ENCODE data around the gene COL1A1. TPM values are rescaled to one million over a fixed set of nuclear protein-coding genes. Genes with fewer than 3 reads are reported as not detected.

The COL1A1 gene
- total RNA-seq, 1 experiment from 2014 or later = 5.5 TPM

DNA sequence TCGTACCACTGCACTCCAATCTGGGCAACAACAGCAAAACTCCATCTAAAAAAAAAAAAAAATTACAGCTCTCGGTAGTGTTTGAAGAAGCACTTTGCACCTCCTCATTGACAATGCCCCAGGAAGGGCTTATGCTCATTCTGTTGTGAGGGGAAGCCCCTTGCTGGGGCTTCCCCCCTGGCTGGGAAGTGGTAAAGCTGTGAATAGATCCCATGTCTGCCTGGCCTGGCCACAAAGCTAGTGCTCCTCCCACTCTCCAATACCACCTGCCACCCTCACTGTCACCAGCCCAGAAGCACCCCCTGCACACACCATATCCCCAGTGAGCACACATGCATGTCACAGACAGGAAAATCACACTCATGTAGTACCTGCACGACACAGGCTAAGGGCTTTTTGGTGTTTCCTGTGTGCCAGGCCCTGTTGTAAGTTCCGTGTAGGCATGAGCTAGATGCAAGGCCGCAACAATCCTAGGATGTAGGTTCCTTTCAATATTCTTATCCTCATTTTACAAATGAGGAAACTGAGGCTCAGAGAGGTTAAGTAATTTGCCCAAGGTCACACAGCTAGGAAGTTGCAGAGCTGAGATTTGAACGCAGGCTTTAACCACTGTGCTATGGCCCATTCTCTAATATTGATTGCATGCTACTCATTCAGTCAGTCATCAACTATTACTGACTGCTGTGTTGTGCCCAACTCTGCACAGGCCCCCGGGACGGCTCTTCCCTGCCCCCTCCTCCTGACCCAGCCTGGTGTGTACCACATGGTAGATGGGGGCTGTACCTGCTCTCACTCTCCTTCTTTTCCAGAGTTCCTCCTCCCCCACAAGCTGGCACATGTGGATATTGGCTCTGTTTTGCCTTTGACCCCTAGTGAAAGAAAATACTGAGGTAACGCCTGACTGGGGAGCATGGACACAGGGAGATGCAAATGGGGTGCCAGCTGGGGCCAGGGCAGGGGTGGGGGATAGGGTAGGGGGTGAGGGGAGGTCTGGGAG is 11.9 kb upstream of the COL1A1 start:
- H3K4me3 Mint-ChIP-seq (ENCODE audit: low read depth, unreplicated experiment) = no peak overlapping the region

DNA sequence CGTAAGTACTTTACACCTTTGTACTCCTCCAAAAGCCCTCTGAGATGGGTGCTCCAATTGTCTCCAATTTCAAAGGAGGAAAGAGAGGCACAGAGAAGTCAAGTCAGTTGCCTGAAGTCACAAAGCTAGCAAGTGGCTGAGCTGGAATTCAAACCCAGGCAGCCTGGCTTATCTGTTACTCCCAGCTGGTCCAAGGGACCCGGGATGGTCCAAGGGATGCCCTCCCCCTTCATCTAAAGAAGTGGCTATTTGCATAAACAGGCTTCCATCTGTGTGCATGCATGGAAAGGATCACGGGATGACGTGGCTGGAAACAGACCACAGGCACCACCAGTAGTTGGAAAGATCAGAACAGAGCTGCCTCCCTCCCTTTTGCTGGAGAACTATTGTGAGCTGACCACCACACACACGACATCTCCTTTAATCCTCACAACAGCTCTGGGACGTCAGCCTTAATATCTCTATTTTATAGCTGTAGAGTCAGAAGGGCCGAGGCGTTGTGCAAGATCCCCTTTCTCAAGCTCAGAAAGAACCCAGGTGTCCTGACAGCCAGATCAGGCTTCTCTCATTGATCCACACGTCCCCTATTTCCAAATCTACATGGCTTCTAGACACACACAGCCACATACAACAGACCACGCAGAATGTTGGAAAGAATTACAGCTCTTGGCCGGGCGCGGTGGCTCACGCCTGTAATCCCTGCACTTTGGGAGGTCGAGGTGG is 10.9 kb upstream of the COL1A1 start:
- no TSS peak for BruUV-seq (replicated peaks)
- Mint-ChIP-seq H3K4me3 (ENCODE audit: low read depth, unreplicated experiment) (no peak overlapping the region), H3K36me3 (ENCODE audit: insufficient read depth, unreplicated experiment) (no peaks in the 10 kb centered on the region), H3K4me1 (ENCODE audit: low read depth, unreplicated experiment) (peaks cover 27% of the 10 kb centered on the region), H3K27me3 (ENCODE audit: unreplicated experiment) (peaks cover 66% of the 10 kb centered on the region), H3K27ac (ENCODE audit: unreplicated experiment) (no peak overlapping the region), H3K9me3 (ENCODE audit: low read depth, unreplicated experiment) (no peaks in the 10 kb centered on the region)
- TF ChIP-seq, protein P1, sequence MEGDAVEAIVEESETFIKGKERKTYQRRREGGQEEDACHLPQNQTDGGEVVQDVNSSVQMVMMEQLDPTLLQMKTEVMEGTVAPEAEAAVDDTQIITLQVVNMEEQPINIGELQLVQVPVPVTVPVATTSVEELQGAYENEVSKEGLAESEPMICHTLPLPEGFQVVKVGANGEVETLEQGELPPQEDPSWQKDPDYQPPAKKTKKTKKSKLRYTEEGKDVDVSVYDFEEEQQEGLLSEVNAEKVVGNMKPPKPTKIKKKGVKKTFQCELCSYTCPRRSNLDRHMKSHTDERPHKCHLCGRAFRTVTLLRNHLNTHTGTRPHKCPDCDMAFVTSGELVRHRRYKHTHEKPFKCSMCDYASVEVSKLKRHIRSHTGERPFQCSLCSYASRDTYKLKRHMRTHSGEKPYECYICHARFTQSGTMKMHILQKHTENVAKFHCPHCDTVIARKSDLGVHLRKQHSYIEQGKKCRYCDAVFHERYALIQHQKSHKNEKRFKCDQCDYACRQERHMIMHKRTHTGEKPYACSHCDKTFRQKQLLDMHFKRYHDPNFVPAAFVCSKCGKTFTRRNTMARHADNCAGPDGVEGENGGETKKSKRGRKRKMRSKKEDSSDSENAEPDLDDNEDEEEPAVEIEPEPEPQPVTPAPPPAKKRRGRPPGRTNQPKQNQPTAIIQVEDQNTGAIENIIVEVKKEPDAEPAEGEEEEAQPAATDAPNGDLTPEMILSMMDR (IDR thresholded peaks at IDR 0.05; ENCODE audit: unreplicated experiment) = no peak
- DNase-seq = no peak
- CTCF ChIA-PET = interaction anchor here (1.0 to 1.9 kb wide), 4 partner anchors 9 to 55 kb away, joined by 3 to 9 read pairs (median 5); partner anchors contain the start of gene COL1A1
- intact Hi-C loops (cut with micrococcal nuclease; ENCODE audit: unreplicated experiment) = no loop called here

More for the DNA sequence above, 11.9 kb upstream of the COL1A1 start:
- Mint-ChIP-seq H3K4me1 (ENCODE audit: low read depth, unreplicated experiment) (peaks cover 36% of the 10 kb centered on the region), H3K27ac (ENCODE audit: unreplicated experiment) (no peak overlapping the region), H3K36me3 (ENCODE audit: insufficient read depth, unreplicated experiment) (no peaks in the 10 kb centered on the region), H3K9me3 (ENCODE audit: low read depth, unreplicated experiment) (no peaks in the 10 kb centered on the region), H3K27me3 (ENCODE audit: unreplicated experiment) (peaks cover 55% of the 10 kb centered on the region)
- TF ChIP-seq, protein P1 (IDR thresholded peaks at IDR 0.05; ENCODE audit: unreplicated experiment) = no peak
- intact Hi-C loops (cut with micrococcal nuclease; ENCODE audit: unreplicated experiment) = no loop called here
- BruUV-seq (replicated peaks) = no TSS peak
- DNase-seq = peak; percentile 38
- CTCF ChIA-PET = interaction anchor here (0.7 to 1.9 kb wide), 4 partner anchors 8 to 211 kb away, joined by 3 to 9 read pairs (median 5); partner anchors contain the start of gene COL1A1

DNA sequence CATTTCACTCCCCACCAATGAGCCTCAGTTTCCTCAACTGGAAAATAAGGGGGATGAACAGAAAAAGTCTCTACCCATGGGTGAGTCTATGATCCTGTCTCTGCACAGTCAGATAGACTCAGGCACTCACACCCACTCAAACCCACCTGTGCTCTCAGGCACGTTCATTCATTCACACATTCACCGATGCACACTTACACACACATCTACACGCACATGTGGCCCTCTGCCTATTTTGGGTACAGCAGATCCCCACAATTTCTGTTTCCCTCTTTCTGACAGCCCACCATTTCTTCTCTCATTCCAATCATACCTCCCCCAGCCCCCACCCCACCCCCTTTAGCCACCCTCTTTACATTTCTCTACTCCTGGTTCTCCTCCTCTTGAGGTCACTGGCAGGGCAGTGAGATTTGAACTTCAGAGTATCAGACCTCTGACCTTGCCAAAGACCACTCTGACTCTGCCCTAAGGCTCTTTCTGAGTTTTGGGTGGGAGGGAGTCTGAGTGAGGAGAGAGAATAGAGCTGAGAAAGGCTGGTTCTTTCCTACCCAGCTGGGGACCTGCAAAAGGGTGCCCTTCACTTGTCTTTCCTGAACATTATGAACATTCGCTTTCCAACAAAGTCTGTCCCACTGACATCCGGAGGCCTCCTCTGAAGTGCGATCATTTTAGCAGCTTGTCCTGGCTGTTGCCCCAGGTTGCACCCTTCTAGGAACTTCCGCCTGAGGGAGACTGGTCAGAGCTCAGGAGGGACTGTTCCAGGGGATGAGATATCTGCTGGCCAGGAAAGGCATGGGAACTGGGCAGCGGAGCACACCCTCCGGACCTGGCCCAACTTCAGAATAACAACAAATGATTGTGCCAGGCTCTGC is 10.1 kb upstream of the COL1A1 start:
- Mint-ChIP-seq H3K27me3 (ENCODE audit: unreplicated experiment) (peaks cover 74% of the 10 kb centered on the region), H3K27ac (ENCODE audit: unreplicated experiment) (no peak overlapping the region), H3K4me1 (ENCODE audit: low read depth, unreplicated experiment) (peaks cover 35% of the 10 kb centered on the region), H3K36me3 (ENCODE audit: insufficient read depth, unreplicated experiment) (no peaks in the 10 kb centered on the region), H3K4me3 (ENCODE audit: low read depth, unreplicated experiment) (peak overlapping the region; percentile 7), H3K9me3 (ENCODE audit: low read depth, unreplicated experiment) (no peaks in the 10 kb centered on the region)
- no TSS peak for BruUV-seq (replicated peaks)
- TF ChIP-seq, protein P1 (IDR thresholded peaks at IDR 0.05; ENCODE audit: unreplicated experiment) = no peak
- intact Hi-C loops (cut with micrococcal nuclease; ENCODE audit: unreplicated experiment) = no loop called here
- no peak for DNase-seq
- CTCF ChIA-PET = interaction anchor here (1.0 to 2.8 kb wide), 4 partner anchors 10 to 56 kb away, joined by 3 to 12 read pairs (median 5); no protein-coding TSS in a partner anchor
